T-helper 2 cell (primary cell): ENCODE data around the gene STK11.
A peak's percentile ranks its signal among the peaks of the same experiment; 100 is the strongest.

Source experiments
- DNase-seq, 5 experiments: peaks; one replicate each; pipeline versions ENCODE4 v3.0.0 to v3.0.0-alpha.2; 2012 to 2022

STK11 gene

DNA sequence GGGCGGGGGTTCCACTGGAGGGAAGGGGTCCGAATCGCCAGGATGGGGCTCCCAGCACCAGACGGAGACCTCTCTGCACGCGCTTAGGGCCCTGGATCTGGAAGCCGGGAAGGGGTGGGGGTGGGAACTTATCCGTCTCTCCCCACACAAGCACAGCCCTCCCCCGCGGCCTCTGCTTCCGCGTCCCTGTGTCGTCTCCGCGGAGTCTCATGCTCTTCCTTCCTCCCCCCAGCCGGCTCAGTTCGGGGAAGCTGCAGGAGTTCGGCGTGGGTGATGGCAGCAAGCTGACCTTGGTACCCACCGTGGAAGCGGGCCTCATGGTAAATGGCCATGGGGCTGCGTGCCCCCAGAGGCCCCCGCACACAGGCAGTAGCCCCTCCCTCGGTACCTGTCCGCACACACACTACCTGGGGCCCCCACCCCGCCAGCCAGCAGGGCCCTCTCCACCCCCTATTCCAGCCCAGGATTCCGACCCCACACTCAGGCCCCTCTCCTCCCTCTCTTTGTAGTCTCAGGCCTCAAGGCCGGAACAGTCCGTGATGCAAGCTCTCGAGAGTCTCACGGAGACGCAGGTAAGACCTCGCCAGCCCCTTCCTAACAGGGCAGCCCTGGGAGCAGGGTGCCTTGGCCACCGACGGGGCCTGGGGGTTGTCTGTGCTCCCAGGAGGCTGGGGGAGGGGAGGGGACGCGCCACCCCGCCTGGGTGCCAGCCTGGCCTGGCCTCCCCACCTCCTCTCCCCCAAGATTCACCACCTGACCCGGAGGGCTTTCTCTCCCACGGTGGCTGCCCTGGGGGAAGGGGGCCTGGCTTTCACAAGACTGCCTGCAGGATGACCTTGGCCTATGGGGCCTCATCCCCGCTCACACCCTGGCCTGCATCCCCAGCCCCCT lies 46.0 kb downstream of the STK11 start:
- DNase-seq = peak in 3 of 5 experiments; percentile 57 to 84 (median 60)

DNA sequence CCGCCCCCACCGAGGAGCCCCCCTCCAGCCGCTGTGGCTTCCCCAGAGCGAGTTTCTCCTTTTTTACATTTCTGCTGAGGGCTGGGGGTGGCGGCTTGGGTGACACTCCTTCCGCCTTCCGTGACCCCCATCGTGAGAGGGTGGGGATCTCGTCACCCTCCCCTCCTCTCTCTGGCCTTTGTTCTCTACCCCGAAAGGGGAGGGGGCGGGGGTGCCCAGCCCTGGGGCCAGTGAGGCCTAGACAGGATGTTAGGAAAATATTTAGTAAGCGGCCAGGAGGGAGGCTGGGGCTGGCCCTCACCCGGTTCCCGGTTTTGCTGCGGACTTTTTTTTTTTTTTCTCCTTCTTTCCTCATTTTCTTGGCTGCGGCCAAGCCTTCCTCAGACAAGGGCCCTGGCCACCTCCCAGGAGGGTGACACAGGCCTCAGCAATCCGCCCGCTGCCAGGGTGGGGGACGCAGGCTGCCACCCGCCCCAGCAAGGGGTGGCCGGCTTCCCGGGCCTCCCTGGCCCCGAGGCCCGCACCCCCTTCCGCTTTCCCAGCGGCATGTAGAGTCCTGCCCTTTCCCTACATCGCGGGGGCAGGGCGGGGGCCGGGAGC lies 46.7 kb downstream of the STK11 start:
- peak in 3 of 5 experiments; percentile 52 to 87 (median 73) for DNase-seq

DNA sequence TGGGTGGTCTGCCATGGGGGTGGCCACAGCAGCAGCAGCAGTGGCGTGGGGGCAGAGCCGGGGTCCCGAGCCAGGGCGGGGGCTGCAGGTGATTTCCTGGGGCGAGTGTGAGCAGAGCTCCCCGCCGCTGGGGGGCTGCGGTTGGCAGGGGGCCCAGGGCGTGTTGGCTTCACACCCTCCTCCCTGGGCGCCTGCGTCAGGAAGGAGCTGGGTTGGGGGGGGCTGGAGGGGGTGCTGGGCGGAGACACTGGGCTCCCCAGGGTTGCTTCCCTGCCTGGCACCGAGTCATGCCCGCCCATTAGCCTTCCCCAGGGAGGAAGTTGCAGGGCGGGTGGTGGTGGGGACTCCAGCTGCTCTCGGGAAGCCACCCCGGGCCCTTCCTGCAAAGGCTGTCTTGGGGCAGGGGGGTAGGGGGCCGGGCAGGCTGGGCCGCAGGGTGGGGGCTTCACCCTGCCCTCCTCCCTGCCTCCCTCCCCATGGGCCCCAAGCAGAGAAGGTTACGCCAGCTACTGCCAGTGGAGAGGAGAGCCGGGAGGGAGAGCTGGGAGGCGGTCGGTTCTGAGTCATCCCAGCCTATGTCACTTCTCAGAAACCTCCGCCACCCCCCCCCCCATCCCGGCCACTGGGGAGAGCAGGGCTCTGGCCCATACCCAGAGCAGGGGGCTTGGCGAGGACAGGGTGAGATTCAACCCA lies 47.4 kb downstream of the STK11 start:
- peak in 3 of 5 experiments; percentile 70 to 88 (median 87) for DNase-seq

DNA sequence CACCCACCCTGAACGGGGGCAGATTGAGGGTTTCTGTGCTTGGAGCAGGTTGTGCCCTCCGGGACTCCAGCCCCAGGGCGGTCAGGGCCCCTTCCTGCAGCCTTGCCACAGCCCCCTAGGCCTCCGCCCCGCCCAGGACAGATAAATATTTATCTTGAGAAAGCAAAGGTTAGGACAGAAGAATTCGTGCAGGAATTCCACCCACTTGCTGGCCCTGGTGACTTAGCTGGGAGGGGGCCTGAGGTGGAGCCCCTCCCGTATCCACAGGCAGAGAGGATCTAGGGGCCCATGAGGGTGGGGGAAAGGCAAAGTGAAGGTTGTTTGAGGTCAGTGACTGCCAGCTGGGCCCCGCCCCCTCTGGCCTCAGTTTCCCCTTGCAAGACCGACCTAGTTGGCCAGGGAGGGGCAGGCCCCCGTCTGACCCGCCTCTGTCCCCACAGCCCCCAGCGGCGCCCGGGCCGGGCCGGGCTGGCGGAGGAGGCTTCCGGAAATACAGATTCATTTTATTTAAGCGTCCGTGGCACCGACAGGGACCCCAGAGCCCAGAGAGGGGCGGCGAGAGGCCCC lies 48.0 kb downstream of the STK11 start:
- DNase-seq = no peak

DNA sequence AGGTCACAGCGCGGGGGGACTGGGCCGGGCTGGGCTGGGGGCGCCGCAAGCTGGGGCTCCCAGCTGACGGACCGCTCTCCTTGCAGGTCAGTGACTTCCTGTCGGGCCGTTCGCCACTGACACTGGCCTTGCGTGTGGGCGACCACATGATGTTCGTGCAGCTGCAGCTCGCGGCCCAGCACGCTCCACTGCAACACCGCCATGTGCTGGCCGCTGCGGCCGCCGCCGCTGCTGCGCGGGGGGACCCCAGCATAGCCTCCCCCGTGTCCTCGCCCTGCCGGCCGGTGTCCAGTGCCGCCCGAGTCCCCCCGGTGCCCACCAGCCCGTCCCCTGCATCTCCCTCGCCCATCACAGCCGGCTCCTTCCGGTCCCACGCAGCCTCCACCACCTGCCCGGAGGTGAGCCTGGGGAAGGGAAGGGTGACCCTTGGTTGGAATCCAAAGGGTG lies 48.5 kb downstream of the STK11 start:
- no peak for DNase-seq

DNA sequence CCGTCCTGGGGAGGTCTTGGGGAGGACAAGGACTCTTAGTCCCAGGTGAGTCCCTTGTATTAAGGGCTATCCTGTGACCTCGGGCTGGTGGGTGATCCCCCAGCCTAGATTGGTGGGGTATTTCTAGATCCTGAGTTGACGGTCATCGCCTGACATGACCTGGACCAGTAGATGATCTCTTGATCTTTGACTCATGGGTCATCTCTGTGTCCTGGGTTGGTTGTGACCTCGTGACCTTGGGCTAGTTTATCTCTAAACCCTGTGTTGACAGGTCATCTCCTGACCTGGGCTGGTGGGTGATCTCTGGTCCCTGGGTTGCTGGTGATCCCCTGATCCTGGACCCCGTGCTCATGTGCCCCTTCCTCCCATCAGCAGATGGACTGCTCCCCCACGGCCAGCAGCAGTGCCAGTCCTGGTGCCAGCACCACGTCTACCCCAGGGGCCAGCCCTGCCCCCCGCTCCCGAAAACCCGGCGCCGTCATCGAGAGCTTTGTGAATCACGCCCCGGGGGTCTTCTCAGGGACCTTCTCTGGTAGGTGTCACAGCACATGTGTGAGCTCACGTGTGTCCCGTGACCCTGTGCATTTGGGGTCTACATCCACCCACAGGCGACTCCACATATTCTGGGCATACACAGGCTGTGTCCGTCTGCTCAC lies 49.1 kb downstream of the STK11 start:
- no peak for DNase-seq

DNA sequence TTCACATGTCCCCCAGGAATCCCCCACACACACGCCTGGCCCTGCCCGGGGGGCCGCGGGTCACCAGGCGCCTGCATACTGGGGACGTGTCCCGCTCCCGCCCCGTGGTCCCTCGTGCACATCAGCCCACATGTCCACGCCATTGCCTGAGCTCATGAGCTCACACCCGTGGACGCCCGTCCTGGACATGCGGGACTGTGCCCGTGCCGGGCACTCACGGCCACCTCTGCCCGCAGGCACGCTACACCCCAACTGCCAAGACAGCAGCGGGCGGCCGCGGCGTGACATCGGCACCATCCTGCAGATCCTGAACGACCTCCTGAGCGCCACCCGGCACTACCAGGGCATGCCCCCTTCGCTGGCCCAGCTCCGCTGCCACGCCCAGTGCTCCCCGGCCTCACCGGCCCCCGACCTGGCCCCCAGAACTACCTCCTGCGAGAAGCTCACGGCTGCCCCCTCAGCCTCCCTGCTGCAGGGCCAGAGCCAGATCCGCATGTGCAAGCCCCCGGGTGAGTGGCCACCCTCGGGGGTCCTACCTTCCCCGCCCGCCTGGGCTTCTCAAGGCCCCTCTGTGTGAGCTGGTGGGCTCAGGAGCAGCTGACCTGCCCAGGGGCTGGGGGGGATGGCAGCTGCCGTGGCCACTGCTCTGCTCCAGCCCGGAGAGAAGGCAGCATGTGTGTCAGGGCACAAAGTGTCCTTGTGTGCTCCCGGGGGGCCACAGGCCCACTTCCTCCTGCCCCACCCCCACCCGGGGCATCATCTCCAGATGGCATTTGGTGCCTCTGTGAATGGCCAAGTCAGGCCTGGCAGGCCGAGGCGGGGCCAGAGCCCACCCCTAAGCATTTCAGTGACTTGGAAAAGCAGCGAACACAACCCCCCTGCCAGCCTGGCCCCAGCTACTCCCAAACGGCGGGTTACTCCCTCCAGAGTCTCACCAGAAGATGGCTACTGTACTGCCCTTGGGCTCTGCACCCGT lies 49.9 kb downstream of the STK11 start:
- DNase-seq = no peak

DNA sequence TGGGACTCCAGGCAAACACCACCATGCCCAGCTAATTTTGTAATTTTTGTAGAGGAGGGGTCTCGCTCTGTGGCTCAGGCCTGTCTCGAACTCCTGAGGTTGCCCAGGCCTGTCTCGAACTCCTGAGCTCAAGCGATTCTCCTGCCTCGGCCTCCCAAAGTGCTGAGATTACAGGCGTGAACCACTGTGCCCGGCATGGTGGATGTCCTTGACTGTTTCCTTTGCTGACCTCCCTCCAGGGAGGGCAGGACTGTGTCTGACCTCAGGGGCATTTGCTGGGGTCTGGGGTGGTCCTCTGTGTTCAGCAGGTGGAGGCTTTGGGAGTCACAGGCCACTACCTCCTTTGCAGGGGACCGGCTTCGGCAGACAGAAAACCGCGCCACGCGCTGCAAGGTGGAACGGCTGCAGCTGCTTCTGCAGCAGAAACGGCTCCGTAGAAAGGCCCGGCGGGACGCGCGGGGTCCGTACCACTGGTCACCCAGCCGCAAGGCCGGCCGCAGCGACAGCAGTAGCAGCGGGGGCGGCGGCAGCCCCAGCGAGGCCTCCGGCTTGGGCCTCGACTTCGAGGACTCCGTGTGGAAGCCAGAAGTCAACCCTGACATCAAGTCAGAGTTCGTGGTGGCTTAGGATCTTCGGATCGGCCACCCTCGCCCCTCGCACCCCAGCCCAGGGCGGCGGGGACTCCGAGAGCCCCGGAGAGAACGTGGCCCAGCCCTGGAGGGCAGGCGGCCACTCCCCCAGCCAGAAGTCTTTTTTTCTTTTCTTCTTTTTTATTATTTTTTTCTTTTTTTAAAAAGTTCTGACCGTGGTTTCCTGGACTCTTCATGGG lies 51.3 kb downstream of the STK11 start:
- no peak for DNase-seq

DNA sequence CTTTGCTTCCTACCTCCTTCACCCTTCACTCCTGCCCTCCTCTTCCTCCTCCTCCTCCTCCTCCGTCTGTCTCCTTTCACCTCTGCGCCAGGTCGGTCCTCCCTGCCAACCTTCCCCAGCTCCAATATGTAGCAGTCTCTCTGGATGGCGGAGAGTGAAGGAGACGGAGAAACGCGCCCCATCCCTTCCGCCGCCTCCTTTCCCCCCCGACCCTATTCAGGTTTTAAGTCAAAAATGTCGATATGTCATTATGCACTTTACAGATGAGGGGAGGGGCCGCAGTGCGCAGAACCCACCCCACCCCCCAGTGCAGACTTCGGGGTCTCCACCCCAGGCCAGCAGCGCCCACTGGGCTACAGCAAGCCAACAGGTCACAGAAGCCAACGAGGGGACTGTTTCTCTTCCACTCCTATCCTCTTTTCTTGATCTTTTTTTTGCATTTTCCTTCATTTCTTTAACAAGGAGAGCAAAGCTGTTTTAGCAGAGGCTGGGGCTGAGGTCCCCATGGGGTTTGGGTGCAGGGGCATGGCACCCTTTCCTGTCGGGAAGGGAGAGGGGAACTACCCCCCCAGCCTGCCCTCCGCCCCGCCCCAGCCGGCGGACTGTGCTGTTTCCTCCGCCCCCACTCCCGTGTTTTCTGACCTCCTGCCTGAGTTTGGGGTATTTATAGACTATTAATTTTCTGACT lies 52.0 kb downstream of the STK11 start:
- DNase-seq = no peak

DNA sequence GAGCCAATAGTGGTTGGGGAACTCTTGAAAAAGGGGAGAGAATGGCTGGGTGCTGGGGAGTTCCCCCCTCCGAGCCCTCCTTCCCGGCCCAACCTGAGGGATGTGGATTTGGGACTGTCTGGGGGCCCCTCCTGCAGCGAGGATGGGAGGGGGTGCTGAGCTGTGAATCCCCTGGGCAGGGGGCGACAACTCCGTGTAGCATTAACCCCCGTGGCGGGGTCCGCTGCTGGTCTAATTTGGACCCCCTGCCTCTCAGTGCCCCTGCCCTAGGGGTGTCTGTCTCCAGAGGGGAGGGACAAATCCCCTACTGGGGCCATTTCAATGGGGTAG lies 52.5 kb downstream of the STK11 start:
- no peak for DNase-seq

DNA sequence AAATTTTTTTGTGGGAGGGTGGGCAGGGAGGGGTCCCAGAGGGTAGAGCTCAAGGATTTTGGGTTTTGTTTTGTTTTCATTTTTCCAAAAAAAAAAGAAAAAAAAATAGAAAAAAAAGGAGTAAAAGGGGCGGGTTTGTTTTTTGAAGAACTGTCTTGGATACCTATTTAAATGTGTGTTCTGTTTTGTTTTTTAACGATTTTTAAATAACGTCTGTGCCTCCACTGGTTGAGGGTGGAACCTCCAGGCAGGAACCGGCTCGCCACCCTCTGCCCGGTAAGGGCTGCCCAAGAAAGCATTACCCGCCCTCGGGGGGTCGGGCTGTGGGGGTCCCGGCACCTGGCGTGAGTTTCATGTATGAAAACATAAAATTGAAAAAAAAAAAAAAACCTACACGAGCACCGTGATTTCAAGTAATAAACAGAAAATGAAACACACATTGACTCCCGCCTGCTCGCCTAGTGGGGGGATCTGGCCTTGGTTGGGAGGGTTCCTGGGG lies 53.2 kb downstream of the STK11 start:
- DNase-seq = peak in 1 of 5 experiments; percentile 49

DNA sequence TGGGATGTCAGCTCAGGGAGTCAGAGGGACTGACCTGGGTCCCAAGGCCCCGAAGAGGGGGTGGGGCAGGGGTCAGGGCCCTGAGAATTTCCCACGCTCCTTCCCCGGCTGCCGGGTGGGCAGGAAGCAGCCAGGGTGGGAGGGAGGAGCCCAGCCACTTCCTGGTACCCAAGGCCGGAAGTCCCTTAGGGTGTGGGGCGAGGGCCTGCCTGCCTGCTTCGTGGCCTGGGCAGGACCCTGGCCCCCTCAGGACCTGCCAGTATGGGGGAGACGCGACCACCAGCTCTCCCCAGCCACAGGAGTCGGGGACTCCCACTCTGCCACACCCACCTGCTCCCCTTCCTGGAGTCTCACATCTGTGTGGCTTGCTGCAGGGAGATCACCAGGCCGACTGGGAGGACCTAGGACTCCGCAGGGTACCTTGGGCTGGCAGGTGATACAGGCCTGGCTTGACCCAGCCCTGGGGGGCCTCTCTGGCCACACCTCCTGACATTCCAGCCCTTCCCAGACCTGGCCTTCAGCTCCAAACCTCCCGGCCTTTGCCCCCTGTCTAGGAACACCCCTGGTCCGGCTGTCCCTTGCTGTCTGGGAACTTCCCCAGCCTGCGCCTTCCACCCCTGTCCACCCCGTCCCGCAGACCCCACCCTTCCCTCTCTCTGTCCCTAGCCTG lies 53.8 kb downstream of the STK11 start:
- peak in 3 of 5 experiments; percentile 61 to 88 (median 77) for DNase-seq

DNA sequence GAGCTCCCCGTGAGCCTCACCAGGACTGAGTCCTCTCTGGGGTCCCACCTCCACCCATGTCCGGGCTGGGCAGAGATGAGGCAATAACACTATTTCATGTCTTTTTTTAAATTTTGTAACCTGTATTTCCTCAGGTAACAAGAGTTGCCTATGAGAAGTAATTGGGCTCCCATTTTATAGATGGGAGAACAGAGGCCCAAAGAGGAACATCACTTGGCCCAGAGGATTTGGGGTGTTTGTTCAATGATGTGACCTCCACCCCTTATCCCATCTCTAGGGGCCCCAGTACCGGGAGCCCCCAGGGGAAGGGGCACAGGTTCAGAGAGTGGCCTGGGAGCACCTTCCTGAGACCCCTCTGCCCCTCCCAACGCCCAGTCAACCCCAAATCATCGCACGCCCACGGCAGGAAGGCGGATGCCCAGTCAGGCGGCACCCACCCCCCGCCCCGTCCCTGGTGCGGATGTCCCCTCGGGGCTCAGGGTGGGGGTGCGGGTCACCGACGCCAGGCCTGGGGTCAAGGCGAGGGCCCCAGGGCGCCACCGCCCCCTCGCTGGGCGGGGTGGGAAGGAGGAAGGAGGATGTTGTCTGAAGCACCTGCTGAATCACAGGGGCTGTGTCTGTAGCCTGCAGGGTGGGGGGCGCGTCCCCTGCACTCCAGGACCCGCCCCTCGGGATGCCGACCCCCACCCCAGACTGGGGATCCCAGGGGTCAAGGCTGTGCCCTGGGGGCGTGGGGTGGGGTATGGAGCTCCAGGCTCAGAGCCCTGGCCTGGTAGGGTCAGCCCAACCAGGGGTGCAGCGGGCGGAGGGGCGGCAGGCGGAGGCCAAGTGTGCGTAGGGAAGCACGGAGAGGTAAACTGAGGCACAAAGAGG lies 54.5 kb downstream of the STK11 start:
- peak in 3 of 5 experiments; percentile 40 to 60 (median 55) for DNase-seq

DNA sequence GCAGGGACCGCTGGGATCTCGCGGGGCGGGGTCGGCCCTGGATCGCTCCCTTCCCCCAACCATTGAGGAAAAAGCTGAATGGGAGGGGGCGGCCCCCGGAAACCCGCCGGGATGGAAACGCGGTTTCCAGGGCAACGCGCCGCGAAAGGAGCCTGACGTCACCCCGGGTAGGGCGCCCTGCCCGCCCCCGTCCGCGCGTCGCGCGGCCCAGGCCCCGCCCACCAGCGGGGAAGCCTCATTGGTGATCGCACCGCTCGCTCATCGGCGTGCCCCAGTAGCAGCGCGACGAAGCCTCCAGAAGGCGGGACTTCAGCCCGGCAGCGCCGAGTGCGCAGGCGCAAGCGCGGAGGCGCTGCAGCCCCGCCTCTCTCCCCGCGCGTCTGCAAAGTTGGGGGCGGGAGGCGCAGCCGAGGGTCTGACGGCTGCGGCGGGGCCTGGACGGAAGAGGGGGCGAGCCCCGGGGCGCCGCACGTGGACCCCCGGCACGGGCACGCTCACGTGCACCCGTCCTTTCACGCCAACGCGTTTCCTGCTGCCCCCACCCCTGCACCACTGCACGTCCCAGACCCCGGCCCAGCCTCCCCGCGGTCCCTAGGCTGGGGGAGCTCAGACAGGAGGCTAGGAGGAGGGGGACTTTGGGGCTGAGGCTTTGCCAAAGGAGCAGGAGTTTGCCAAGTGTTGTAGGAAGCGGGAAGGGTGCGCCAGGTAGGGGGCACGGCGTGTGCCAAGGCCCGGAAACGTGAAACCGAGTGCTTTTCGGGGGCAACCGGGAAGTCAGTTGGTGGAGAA lies 55.4 kb downstream of the STK11 start:
- peak; percentile 94 to 97 (median 96) for DNase-seq

DNA sequence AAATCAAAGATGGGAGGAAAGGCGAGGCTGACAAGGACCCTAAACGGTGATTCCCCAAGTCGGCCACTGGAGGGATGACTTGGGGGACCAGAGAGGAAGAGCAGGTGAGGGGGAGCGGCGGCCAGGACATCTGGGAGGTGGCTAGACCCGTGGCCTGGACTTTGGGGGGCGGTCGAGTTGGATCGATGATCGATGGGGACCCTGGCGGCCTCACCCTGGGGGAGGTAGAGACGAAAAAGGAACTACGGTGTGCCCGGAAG lies 55.9 kb downstream of the STK11 start:
- DNase-seq = peak in 1 of 5 experiments; percentile 41

DNA sequence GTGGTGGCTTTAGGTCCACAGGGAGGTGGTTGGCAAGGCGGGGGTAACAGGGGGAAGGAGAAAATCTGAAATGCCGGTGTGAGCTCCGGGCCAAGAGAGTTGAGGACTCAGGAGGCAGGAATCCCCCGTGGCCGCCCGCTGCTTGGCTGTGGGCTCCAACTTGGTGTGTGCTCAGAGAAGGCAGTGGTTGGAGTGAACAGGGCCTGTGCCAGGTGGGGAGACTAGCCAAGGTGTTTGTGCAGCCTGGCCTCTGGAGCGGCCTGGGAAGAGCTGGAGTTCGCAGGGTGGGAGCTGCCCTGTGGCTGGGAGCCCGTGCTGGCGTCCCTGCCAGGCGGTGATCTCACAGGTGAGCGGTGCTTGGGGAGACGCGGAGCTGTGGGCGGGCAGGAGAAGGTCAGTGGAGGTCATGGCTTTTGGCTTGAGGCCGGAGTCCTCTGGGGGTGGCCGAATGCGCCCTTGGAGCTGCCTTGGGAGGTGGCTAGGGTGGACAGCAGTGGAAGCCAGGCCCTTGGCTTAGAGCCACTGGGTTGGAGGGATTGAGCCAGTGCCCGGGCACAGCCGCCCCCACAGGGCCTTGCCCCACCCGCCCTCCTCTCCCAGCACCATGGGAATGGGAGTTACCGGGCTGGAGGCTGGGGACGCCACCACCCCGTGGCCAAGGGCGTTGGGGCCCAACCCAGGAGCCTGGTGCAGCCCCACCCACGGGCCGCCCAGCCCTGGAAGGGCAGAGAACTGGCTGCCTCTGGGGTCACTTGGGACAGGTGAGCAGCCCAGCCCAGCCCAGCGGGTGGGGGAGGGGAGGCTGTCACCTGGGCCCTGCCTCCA lies 56.4 kb downstream of the STK11 start:
- DNase-seq = peak in 2 of 5 experiments; percentile 44 to 50
